ENCODE results near the gene PADI2.

- no peak for TF ChIP-seq USF1 (CRISPR knock-in tag; IDR thresholded peaks at IDR 0.05)
- no peak for TF ChIP-seq CTCF (IDR thresholded peaks at IDR 0.05 in 2 of 3, conservative IDR thresholded peaks at IDR 0.05 in 1 of 3; ENCODE audit: insufficient read depth in 2 of 3, low read depth in 1 of 3, low read length in 3 of 3)
- TF ChIP-seq POLR2G (IDR thresholded peaks at IDR 0.05; ENCODE audit: low read depth, low read length) = no peak
- TF ChIP-seq RAD51 (IDR thresholded peaks at IDR 0.05; ENCODE audit: borderline replicate concordance, low read depth) = no peak
- TF ChIP-seq BHLHE40 (IDR thresholded peaks at IDR 0.05; ENCODE audit: low read length) = no peak
- no peak for TF ChIP-seq PHF8 (IDR thresholded peaks at IDR 0.05; ENCODE audit: borderline replicate concordance, low read length)
- TF ChIP-seq ZNF23 (CRISPR knock-in tag; IDR thresholded peaks at IDR 0.05) = no peak
- no peak for TF ChIP-seq EZH2 (IDR thresholded peaks at IDR 0.05; ENCODE audit: borderline replicate concordance, low read depth, low read length)
Measured at GRCh38 chr1:17118706-17119075, 560 bp downstream of the PADI2 start.
